Duodenal mucosa (tissue), 2 donors: Measurements from ENCODE around the gene DHRS7B.

Experiments used
- H3K27ac ChIP-seq: one replicate; pipeline ENCODE4 v1.7.0; 2013; ENCODE audit warnings: low read depth, low read length
- H3K27me3 ChIP-seq, 2 donors: one replicate each; pipeline ENCODE4 v1.7.0; 2013; ENCODE audit warnings: low read length in 2 of 2, control low read depth in 1 of 2; ENCODE audit not compliant: insufficient read depth in 2 of 2, control insufficient read depth in 1 of 2
- H3K36me3 ChIP-seq, 2 donors: one replicate each; pipeline ENCODE4 v1.7.0; 2013; ENCODE audit warnings: low read length in 2 of 2, control low read depth in 1 of 2; ENCODE audit not compliant: insufficient read depth in 2 of 2, control insufficient read depth in 1 of 2
- H3K4me1 ChIP-seq, 2 donors: one replicate each; pipeline ENCODE4 v1.7.0; 2013; ENCODE audit warnings: low read length in 2 of 2, control low read depth in 1 of 2; ENCODE audit not compliant: insufficient read depth in 2 of 2, control insufficient read depth in 1 of 2
- H3K4me3 ChIP-seq, 2 donors: one replicate each; pipeline ENCODE4 v1.7.0; 2013; ENCODE audit warnings: low read length in 2 of 2, low read depth in 1 of 2
- H3K9ac ChIP-seq, 2 donors: one replicate each; pipeline ENCODE4 v1.7.0; 2013; ENCODE audit warnings: low read length in 2 of 2, low read depth in 1 of 2
- H3K9me3 ChIP-seq, 2 donors: one replicate each; pipeline ENCODE4 v1.7.0; 2013; ENCODE audit warnings: low read length in 2 of 2, control low read depth in 1 of 2; ENCODE audit not compliant: control insufficient read depth in 1 of 2

Gene DHRS7B

DNA sequence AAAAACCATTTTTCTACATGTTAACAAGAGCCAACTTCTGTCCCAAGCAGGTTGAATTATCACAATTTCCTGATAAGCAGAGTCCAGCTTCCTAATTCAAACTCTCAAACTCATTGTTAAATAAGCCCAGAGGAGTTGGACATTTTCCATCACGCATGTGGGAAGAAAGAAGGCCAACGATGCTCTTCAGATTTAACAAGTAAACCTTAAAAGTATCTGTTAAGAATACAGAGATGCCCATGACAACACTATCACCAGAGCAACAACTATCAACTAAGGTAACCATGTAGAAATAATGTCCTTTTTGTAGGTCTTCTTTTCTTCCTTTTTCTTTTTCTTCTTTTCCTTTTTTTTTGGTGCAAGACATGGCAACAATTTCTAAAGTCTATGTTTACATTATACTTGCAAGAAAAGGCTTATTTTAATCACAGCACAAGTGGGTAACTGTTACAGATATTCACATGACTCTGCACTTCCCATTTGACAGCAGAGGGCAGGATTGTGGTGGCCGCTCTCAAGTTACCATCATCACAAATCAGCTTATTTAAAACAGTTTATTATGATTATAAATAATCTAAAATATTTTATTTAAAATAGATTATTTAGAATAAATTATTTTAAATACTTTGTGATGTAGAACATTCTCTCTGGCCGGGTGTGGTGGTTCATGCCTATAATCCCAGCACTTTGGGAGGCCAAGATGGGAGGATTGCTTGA lies 35.7 kb upstream of the DHRS7B start:
- no peaks in the 10 kb centered on the region for H3K27me3 ChIP-seq

DNA sequence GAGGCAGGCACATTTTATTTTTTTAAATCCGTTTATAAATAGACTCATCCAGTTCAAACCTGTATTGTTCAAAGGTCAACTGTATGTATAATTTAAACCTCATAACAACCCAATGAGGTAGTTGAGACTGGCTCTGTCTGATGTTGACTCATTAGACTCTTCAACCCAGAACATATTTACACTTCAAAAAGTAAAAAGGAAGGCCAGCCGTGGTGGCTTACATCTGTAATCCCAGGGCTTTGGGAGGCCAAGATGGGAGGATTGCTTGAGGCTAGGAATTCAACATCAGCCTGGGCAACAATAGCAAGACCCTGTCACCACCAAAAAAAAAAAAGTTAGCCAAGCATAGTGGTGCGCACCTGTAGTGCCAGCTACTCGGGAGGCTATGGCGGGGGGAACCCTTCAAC lies 32.5 kb upstream of the DHRS7B start:
- peaks cover 6 to 16% of the 10 kb centered on the region in 2 donors for H3K4me1 ChIP-seq

More for the DNA sequence above, 35.7 kb upstream of the DHRS7B start:
- Histone ChIP-seq H3K27ac (no peak overlapping the region), H3K36me3 (no peaks in the 10 kb centered on the region), H3K9ac (no peak overlapping the region), H3K4me3 (no peak overlapping the region), H3K4me1 (peaks cover 6 to 11% of the 10 kb centered on the region in 2 donors), H3K9me3 (no peaks in the 10 kb centered on the region)

DNA sequence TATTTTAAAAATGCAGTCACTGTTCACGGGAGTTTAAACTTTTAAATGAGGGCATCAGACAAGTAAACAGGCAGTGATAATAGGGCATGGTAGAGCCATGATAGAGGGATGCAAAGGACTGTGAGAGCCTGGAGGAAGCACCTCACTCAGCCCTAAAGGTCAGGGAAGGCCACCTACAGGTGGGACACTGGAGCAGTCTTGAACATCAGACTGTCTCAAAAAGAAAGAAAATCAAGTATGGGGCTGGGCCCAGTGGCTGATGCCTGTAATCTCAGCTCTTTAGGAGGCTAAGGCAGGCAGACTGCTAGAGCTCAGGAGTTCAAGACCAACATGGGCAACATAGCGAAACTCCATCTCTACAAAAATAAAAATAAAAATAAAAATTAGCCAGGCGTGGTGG lies 31.0 kb upstream of the DHRS7B start:
- Histone ChIP-seq H3K9me3 (no peaks in the 10 kb centered on the region), H3K4me1 (peaks cover 6 to 10% of the 10 kb centered on the region in 2 donors), H3K9ac (no peak overlapping the region), H3K4me3 (no peak overlapping the region), H3K27ac (no peak overlapping the region), H3K27me3 (no peaks in the 10 kb centered on the region), H3K36me3 (no peaks in the 10 kb centered on the region)

More for the DNA sequence above, 32.5 kb upstream of the DHRS7B start:
- Histone ChIP-seq H3K36me3 (no peaks in the 10 kb centered on the region), H3K4me3 (no peak overlapping the region), H3K27me3 (no peaks in the 10 kb centered on the region), H3K9me3 (no peaks in the 10 kb centered on the region), H3K9ac (no peak overlapping the region), H3K27ac (no peak overlapping the region)

DNA sequence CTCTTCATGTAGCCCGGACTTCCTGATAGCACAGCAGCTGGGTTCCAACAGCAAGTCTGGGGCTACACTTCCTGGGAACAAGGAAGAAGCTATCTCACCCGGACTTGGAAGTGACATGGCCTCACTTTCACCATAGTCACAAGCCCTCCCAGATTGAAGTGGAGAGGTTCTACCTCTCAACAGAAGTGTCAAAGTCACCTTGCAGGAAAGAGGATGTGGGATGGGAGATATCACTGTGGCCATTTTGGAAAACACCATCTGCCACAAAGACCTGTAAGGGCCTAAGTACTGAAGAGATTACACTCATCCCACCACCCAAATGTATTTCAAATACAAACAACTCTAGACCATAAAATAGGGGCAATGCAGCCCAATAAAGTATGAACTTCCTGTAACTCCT lies 29.9 kb upstream of the DHRS7B start:
- H3K4me3 ChIP-seq: no peak overlapping the region
- H3K9me3 ChIP-seq: no peaks in the 10 kb centered on the region

DNA sequence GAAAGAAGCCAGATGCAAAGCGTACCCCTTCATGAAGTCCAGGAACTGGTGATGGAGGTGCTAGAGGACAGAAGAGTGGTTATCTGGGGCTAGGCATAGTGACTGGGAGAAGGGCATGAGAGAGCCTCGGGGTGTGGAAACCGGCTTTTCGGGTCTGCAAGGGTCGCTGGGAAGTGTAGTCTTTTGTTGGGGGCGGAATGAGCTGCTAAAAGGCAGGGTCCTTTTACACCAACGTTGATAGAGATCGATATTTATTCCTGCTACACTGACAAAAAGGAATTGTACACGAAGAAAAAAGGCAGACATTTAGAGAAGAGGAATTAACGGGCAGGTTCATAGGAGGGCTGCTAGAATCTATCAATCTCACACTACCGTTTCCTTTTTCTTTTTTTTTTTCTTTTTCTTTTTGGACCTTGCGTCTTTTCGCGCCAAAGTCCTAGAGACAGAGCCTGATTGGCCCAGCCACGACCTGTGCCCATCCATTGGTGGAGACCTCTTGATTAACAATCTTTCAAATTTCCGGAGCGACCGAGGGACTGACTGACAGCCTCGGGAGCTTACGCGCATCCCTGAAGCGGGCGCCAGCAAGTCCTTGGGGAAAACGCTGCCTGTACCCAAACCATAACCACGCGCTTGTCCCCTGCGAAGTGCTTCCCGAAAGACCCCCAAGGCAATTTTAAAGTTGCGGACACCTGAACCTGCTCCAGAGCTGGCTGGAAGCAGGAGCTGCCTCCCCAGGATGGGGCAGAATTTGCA lies 27.7 kb upstream of the DHRS7B start:
- peaks cover 6 to 10% of the 10 kb centered on the region in 2 donors for H3K4me1 ChIP-seq
- no peaks in the 10 kb centered on the region for H3K36me3 ChIP-seq
- no peaks in the 10 kb centered on the region for H3K27me3 ChIP-seq
- H3K4me3 ChIP-seq: peak overlapping the region; percentile 80 to 81
- peak overlapping the region; percentile 28 to 30 for H3K9ac ChIP-seq
- no peak overlapping the region for H3K27ac ChIP-seq
- H3K9me3 ChIP-seq: no peaks in the 10 kb centered on the region

More for the DNA sequence above, 29.9 kb upstream of the DHRS7B start:
- Histone ChIP-seq H3K4me1 (peaks cover 6 to 10% of the 10 kb centered on the region in 2 donors), H3K9ac (no peak overlapping the region), H3K27me3 (no peaks in the 10 kb centered on the region), H3K27ac (no peak overlapping the region), H3K36me3 (no peaks in the 10 kb centered on the region)

DNA sequence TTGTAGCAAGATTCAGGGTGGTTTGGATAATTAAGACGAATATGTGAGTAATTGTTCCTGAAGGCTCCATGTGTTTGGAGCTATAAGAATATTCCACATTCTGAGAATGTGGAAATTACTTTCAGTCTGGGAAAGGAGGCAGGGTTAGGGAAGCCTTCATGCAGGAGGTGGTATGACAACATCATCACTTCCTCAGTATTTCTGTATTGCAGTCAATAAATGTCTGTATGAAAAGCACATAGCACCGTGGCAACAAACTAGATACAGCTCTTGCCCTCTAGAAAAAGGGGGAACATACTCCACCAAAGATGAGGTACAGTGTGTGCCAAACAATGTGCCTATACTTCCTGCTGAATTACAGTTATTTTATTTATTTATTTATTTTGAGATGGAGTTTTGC lies 26.1 kb upstream of the DHRS7B start:
- Histone ChIP-seq H3K9me3 (no peaks in the 10 kb centered on the region), H3K27ac (no peak overlapping the region), H3K4me1 (peaks cover 6 to 10% of the 10 kb centered on the region in 2 donors), H3K27me3 (no peaks in the 10 kb centered on the region), H3K36me3 (no peaks in the 10 kb centered on the region), H3K9ac (no peak overlapping the region), H3K4me3 (no peak overlapping the region)

DNA sequence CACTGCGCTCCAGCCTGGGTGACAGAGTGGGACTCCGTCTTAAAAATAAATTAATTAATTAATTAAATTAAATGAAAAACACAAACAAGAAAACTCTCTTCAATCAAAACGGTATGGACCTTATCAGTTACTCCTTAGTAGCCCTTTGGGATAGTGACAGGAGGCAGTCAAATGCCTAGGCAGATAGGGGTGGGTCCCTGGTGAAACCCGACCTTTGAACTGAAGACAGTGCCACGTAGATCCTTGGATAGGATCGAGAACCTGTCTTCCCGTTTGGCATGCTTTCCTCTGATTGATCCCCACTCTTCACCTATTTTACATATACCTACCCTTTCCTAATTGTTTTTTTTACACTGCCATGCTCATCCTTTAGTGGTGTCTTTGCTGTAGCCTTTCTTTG lies 22.2 kb upstream of the DHRS7B start:
- Histone ChIP-seq H3K4me1 (peaks cover 1 to 3% of the 10 kb centered on the region in 2 donors), H3K36me3 (no peaks in the 10 kb centered on the region), H3K27me3 (no peaks in the 10 kb centered on the region), H3K27ac (no peak overlapping the region), H3K4me3 (no peak overlapping the region), H3K9me3 (no peaks in the 10 kb centered on the region), H3K9ac (no peak overlapping the region)

DNA sequence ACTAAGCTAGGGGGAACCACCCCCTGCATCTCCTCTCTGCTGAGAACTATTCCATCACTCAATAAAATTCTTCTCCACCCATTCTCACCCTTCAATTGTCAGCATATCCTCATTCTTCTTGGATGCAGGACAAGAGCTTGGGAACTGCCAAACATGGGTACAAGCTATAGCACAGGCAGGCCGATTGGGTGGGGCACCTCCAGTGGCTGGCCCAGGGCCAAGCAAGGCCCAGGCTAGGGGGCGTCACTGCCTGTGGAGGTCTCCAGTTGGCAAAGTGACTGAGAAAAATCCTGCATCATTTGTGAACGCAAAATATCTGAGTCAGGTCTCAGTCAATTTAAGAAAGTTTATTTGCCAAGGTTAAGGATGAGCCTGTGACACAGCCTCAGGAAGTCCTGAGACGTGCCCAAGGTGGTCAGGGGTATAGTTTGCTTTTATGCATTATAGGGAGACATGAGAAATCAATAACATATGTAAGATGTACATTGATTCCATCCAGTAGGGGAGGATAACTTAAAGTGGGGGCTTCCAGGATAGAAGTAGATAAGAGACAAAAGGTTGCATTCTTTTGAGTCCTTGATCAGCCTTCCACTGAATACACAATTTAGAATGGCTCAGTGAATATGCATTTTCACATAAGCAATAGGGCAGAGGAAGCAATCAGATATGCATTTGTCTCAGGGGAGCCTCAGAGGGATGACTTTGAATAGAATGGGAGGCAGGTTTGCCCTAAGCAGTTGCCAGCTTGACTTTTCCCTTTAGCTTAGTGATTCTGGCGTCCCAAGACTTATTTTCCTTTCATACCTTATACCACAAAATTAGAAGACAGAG lies 21.5 kb upstream of the DHRS7B start:
- Histone ChIP-seq H3K9ac (no peak overlapping the region), H3K4me1 (no peaks in the 10 kb centered on the region), H3K27ac (no peak overlapping the region), H3K4me3 (no peak overlapping the region), H3K27me3 (no peaks in the 10 kb centered on the region), H3K36me3 (no peaks in the 10 kb centered on the region), H3K9me3 (no peaks in the 10 kb centered on the region)

DNA sequence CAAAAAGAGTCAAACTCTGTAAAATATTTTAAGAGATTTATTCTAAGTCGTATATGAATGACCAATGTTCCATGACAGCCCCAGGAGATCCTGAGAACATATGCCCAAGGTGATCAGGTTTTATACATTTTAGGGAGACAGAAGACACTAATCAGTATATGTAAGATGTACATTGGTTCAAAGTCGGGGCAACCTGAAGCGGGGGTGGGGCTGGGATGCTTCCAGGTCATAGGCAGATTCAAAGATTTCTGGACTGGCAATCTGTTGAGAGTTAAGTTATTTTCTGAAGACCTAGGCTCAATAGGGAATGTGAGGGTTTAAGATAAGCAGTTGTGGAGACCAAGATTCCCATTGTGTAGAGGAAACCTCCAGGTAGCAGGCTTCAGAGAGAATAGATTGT lies 20.4 kb upstream of the DHRS7B start:
- Histone ChIP-seq H3K27me3 (no peaks in the 10 kb centered on the region), H3K27ac (no peak overlapping the region), H3K9me3 (no peaks in the 10 kb centered on the region)

More for the DNA sequence above, 20.4 kb upstream of the DHRS7B start:
- Histone ChIP-seq H3K4me1 (no peaks in the 10 kb centered on the region), H3K9ac (no peak overlapping the region), H3K4me3 (no peak overlapping the region), H3K36me3 (no peaks in the 10 kb centered on the region)
